CD4-positive, alpha-beta T cell treated with Interleukin-4 for 1 hour (primary cell): ENCODE measurements around the gene EXOC4.
A peak's percentile ranks its signal among the peaks of the same experiment; 100 is the strongest.
"Not testable (repeated sequence)": the region's sequence is repeated elsewhere in the genome, so short reads cannot be mapped to it uniquely, and the experiment has no call there.

Experiments used
- DNase-seq, 2 donors: peaks; one replicate each; pipeline ENCODE4 v3.0.0-alpha.2; 2020 to 2022

EXOC4 gene

GRCh38 chr7:133278975-133279374 is 26.1 kb downstream of the EXOC4 start:
- DNase-seq: not testable (repeated sequence)

- no peak for DNase-seq
These were observed 29.2 kb downstream of the EXOC4 start for GRCh38 chr7:133282094-133282493.

- no peak for DNase-seq
These were observed 31.2 kb downstream of the EXOC4 start for GRCh38 chr7:133284092-133284491.

GRCh38 chr7:133288970-133289369 is 36.1 kb downstream of the EXOC4 start:
- DNase-seq: no peak

DNA sequence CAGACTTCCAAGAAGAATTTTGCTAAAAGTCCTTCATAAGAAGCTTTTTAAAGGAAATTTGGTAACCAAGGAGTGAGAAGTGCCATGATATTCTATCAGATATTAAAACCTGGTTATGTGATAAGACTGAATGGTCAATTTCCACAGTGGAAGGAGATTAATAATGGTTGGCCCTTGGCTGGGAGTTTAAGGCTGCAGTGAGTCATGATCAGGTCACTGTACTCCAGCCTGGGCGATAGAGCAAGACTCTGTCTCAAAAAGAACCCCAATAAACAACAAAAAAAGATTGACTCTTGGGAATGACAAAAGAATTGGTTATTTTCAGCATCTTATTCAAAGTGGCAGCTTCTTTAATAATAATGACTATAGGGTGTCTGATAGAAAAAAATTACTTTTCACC is 37.2 kb downstream of the EXOC4 start:
- DNase-seq: no peak

GRCh38 chr7:133290676-133291333 is 37.9 kb downstream of the EXOC4 start:
- peak in 1 of 2 donors; percentile 8 for DNase-seq

- DNase-seq: no peak
These were observed 39.8 kb downstream of the EXOC4 start for GRCh38 chr7:133292631-133293030.

DNA sequence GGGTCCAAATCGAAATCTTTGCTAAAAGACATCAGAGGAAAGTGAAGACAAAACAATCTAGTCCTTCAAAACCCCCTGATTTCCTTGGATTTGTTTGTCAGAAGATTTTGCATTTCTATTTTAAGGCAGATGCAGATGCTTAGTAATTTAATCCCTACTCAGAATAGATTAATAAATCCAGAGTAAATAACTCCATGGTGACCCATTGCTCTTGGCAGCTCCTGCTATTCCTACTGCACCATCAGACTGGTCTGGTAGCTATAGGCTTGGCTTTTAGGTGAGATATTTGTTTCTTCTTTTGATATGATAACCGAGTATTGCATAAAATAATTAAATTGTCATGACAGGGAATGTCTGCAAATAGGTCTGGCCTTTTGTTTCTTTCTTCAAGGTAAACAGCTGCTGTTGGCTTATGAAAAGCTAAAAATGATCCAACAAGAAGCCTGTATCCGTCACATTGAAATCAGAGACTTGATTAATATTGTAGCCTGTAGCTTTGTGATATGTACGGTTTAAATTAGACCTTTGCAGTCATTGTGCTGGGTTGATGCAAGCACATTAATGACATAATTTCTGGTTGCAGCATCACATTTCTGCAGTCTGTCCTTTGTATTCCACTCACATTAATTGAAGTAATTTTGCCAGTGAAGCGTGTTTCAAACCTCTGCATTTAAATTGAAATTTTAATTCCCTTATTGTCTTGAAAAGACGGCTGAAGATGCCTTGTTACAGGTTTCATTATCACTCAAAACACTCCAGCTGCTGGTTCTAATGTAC is 40.7 kb downstream of the EXOC4 start:
- no peak for DNase-seq

- DNase-seq: no peak
These were observed 41.4 kb downstream of the EXOC4 start for GRCh38 chr7:133294234-133294633.

DNA sequence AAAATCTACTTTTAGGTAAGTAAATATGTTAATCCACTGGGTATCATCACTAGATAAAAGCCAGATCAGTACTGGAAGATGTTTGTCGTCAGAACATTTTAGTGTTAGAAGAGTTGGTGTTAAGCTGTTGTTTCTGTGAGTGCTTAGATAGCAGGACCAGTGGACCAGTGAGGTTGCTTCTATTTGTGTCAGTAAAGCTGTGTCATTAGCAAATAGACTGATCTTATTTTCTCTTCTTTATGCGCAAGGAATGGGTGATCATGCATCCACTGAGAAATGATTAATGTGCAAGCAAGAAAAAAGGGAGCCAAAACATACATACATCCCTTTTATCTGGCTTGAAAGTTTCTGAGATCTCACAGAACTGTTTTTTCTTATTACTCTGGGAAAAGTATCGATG is 42.6 kb downstream of the EXOC4 start:
- no peak for DNase-seq

- DNase-seq: no peak
These were observed 44.2 kb downstream of the EXOC4 start for GRCh38 chr7:133297093-133297492.

- DNase-seq: no peak
These were observed 45.2 kb downstream of the EXOC4 start for GRCh38 chr7:133298080-133298479.

DNA sequence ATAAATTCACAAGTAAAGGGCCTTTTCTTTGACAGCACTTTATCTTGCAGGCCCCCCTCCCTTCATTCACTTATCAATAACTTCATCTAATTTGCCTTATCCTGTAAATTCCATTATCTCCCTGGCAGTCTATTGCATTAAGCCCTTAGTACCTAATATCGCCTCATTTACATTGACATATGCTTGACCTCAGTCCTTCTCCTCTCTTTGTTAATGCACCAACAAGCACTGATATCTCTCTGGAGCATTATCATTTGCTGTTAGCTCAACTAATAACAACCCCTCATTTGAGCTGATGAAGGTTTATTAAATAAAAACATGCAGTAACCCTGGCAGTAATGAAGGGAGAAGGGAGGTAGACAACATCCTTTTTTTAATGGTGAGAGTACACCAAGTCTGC is 46.8 kb downstream of the EXOC4 start:
- DNase-seq: no peak

- DNase-seq: no peak
These were observed 47.2 kb downstream of the EXOC4 start for GRCh38 chr7:133300088-133300487.

DNA sequence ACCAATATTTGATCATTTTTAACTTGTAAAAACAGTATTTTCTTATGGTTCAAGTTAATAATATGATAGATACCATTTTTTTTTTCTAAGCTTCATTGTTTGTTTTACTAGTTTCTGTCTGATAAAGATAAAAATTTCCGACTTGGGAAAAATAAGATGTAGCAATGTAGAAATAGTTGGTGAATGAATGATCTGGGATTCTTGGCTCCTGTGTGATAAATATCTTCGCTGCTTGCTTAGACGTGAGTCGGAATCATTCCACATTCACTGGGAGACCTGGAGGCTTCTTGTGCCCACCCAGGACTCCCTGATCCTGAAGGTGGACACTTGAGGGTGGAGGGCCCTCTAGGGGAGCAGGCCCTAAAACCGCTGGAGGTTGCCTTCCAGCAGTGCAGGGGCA is 47.9 kb downstream of the EXOC4 start:
- DNase-seq: no peak

DNA sequence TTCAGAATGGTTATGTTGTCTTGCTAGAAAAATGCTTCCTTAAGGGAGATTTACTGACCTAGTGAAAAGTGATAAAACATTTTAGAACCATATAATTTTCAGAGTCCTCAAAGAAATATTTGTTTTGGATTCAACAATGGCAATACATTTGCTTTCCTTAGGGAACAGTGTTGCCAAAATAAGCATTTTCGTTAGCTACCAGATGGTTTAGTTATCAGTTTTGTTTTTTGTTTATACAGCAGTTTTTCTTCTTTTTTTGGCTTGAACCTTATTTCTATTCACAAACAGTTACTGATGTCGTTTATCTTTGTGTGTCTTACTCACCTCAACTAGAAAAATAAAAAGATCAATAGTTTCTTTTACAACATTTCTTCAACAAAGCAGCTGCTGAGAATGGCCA is 48.6 kb downstream of the EXOC4 start:
- no peak for DNase-seq

DNA sequence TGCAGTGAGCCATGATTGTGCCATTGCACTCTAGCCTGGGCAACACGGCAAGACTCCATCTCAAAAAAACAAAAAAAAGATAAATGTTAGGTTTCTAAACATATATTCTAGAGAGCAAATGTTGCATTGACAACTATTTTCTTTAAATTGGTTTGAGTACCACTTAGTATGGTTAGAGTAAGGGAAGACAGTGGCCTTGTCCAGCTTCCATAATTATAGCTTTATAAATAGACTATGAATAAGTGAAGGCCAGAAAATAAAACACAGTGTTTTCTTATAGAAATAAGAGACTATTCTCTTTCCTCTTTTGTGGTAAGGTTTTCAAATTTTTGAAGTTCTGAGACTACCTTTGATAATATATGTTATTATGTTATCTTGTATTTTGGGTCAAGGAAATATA is 50.5 kb downstream of the EXOC4 start:
- DNase-seq: no peak

DNA sequence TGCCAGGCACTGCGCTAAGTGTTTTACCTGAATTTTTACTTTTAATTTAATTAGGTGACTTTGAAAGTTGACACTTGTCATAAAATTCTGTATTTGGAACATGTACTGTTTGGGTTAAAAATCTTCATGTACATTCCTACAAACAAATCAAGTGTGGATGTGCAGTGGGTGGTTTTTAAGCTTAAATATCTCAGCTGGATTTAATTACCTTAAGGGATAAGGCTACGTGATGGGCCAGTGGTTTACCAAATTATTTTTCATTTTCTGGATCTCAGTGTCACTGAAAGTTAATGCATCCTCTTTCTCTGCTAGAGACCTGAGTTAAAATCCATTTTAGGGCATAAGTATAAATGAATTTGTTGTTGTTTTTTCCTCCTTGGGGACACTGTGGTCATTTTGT is 51.1 kb downstream of the EXOC4 start:
- no peak for DNase-seq

DNA sequence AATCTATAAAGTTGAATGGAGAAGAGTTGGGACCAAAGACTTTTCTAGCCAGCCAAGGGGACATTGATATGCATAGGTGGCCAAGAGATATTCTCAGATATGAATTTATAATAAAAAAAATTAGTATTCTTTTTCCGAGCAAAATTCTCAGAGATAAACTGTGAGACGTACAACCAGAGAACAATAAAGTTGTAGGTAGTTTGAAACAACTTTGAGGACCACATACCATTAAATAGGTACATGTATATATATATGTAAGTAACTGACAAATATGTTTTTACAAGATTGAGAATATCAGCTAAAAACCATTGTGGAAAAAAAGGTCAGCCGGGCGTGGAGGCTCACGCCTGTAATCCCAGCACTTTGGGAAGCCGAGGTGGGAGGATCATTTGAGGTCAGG is 56.5 kb downstream of the EXOC4 start:
- DNase-seq: no peak

DNA sequence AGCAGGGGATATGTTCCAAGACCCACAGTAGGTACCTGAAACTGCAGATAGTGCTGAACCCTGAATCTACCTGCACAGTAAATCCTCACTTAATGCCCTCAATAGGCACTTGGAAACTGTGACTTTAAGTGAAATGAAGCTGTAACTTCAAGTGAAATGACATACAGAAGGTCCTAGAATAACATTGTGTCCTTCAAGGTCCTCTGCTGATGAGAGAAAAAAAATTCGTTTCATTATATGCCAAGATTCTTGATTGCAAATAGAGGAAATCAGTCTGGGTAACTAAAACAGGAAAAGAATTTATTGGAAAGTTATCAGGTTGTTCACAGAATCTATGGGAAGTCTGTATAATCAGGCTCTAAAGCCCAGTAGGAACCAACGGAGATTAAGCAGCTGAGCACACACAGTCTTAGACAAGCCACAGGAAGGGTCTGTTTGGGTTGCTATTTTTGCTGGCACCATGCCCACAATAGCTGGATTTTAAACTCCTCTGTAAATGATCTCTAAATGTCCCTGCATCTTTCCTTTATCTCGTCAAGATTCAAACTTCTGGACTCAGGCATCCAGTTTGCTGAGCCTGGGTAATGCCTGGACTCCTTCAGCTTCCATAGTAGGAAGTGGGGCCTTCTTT is 57.5 kb downstream of the EXOC4 start:
- DNase-seq: no peak

- peak in 1 of 2 donors; percentile 14 for DNase-seq
These were observed 60.7 kb downstream of the EXOC4 start for GRCh38 chr7:133313575-133313974.

DNA sequence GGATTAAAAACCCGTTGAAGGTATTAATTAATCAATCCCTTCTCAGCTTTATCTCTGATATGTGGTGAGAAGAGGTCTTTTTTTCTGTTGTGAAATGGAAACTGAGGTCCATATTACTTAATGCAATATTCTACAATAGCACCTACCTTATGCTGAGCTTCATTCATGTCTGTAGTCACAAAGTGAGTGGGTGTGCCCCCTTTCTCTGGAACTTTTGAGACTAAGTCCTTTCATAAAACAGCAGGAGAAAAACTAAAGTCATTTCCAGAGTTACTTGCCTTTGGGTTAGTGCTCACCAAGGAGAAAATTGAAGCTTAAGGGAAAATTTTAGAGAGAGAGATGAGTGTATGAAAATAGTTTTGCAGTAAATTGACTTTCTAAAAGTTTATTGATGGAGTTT is 61.2 kb downstream of the EXOC4 start:
- DNase-seq: no peak

DNA sequence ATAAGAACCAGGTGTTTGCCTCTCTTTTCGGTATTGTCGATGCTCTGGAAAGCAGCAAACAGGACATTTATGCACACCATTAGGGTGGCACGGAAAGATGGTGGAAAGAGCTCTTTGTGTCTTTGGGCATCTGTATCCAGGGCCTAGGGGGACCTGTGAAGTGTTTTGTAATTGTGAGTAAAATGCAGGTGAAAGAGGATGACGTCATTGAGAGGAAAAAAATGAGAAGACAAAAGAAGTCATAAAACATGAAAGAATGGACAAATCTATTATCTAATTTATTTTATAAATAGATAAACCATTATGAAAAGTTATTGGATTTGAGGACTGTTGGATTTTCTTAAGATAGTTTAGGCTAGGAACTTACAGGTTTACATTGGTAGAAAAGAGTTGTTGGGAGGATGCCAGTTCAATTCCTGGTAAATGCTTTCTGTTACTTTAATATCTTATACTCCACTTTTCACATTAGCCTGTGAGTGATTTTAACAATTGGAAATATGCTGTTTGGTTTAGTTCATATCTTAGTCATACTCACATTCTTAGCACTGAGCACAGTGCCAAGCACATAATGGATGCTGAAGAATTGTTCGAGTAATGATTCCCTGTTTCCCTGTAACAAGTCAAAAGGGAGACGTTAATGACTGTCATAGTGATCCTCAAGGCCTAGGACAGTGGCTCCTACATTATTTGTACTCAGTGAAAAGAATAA is 62.6 kb downstream of the EXOC4 start:
- DNase-seq: no peak

GRCh38 chr7:133319842-133320241 is 67.0 kb downstream of the EXOC4 start:
- no peak for DNase-seq
